Measurements from ENCODE around the gene ZC3HAV1. TPM values are rescaled to one million over a fixed set of nuclear protein-coding genes. Genes with fewer than 3 reads are reported as not detected.

The ZC3HAV1 gene
- total and polyA plus RNA-seq, 9 of the 15 experiments (the other 6 are each of a cell fraction or from before 2014, with no cell fraction given), result 11.9 to 40.5 (median 23.9) TPM

GRCh38 chr7:139124084-139124914 lies 14.8 kb upstream of the ZC3HAV1 start:
- WGBS (ENCODE audit: insufficient coverage, low coverage, missing lambda C conversion rate), result 2% methylated on average over 4 of the region's 4 CpGs
- H3K9me3 ChIP-seq (replicated peaks; ENCODE audit: control insufficient read depth, insufficient read depth, low read depth, low read length), result no peaks in the 10 kb centered on the region; the same call in 1 of the 2 replicates
- FAIRE-seq, result peak; percentile 96
- peaks cover 9 to 25% of the 10 kb centered on the region in 2 experiments; a peak in 4 of 5 replicates for H3K4me1 ChIP-seq (replicated peaks in 1 of 2; ENCODE audit: control insufficient read depth in 2 of 2, insufficient read depth in 2 of 2, low read length in 2 of 2)
- no peak overlapping the region for H3K9ac ChIP-seq (ENCODE audit: insufficient read depth in 1 of 2, low read depth in 2 of 2, low read length in 2 of 2)
- peak overlapping the region; percentile 15 for H3K4me2 ChIP-seq (ENCODE audit: insufficient read depth, low read length)
- ChIA-PET POLR2A (interaction anchor here (0.6 to 2.8 kb wide), 9 partner anchors 9 to 158 kb away, joined by 3 to 12 read pairs (median 4); a partner anchor contains a TSS), CTCF (ENCODE audit: low intra/inter-chr PET ratio) (no interaction called here)
- H3K27ac ChIP-seq (ENCODE audit: extremely low read depth, low read depth, low read length), result peak overlapping the region; percentile 49; the same call in 2 of the 3 replicates
- no peaks in the 10 kb centered on the region for H3K27me3 ChIP-seq (ENCODE audit: control insufficient read depth in 2 of 2, insufficient read depth in 2 of 2, low read length in 2 of 2)
- peak; percentile 92 to 98 (median 96) for DNase-seq (ENCODE audit: extremely low read depth in 1 of 4, low spot score in 3 of 4)
- intact Hi-C loops (cut with micrococcal nuclease), result loop anchor here (1.0 to 2.0 kb wide), 2 partner anchors 15 to 49 kb away; partner anchors contain the start of gene ZC3HAV1
- H4K20me1 ChIP-seq (replicated peaks; ENCODE audit: control insufficient read depth, insufficient read depth, low read length), result no peaks in the 10 kb centered on the region
- in situ Hi-C loops (cut with MboI), result no loop called here
- H3K9me1 ChIP-seq (ENCODE audit: control insufficient read depth, insufficient read depth, low read length), result no peaks in the 10 kb centered on the region
- no peaks in the 10 kb centered on the region for H3K36me3 ChIP-seq (ENCODE audit: control insufficient read depth, insufficient read depth, low read length)
- ATAC-seq, result peak; percentile 88
- H3K79me2 ChIP-seq (ENCODE audit: control insufficient read depth, insufficient read depth, low read length), result no peaks in the 10 kb centered on the region
- no peak overlapping the region for H2AFZ ChIP-seq (ENCODE audit: low read depth, low read length)
- no peak overlapping the region for H3K4me3 ChIP-seq
- no TSS peak for BruUV-seq (replicated peaks)
- TF ChIP-seq HNRNPH1 (optimal IDR thresholded peaks at IDR 0.05; ENCODE audit: low read depth, low read length), result no peak
- no peak for TF ChIP-seq ZNF609 (CRISPR knock-in tag; IDR thresholded peaks at IDR 0.05; ENCODE audit: borderline replicate concordance)
- no peak; the same call in 1 of the 2 replicates for TF ChIP-seq MGA (IDR thresholded peaks at IDR 0.05)

Data from K562 (cell line).